ENCODE data around the gene GTSE1.
"Not testable (repeated sequence)": the region's sequence is repeated elsewhere in the genome, so short reads cannot be mapped to it uniquely, and the experiment has no call there.

DNA sequence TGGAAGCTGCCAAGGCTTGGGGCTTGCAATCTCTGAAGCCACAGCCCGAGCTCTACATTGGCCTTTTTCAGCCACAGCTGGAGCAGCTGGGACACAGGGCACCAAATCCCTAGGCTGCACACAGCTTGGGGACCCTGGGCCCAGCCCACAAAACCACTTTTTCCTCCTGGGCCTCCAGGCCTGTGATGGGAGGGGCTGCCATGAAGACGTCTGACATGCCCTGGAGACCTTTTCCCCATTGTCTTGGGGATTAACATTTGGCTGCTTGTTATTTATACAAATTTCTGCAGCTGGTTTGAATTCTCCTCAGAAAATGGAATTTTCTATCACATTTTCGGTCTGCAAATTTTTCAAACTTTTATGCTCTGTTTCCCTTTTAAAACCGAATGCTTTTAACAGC is 31.0 kb upstream of the GTSE1 start:
- not testable (repeated sequence) for TF ChIP-seq SP1 (IDR thresholded peaks at IDR 0.05; ENCODE audit: low read depth); RAD21 (IDR thresholded peaks at IDR 0.05; ENCODE audit: low read depth); YY1 (IDR thresholded peaks at IDR 0.05; ENCODE audit: extremely low read depth, insufficient replicate concordance, low read depth, low read length)
- TF ChIP-seq, protein P1, sequence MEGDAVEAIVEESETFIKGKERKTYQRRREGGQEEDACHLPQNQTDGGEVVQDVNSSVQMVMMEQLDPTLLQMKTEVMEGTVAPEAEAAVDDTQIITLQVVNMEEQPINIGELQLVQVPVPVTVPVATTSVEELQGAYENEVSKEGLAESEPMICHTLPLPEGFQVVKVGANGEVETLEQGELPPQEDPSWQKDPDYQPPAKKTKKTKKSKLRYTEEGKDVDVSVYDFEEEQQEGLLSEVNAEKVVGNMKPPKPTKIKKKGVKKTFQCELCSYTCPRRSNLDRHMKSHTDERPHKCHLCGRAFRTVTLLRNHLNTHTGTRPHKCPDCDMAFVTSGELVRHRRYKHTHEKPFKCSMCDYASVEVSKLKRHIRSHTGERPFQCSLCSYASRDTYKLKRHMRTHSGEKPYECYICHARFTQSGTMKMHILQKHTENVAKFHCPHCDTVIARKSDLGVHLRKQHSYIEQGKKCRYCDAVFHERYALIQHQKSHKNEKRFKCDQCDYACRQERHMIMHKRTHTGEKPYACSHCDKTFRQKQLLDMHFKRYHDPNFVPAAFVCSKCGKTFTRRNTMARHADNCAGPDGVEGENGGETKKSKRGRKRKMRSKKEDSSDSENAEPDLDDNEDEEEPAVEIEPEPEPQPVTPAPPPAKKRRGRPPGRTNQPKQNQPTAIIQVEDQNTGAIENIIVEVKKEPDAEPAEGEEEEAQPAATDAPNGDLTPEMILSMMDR (IDR thresholded peaks at IDR 0.05 in 2 of 3, conservative IDR thresholded peaks at IDR 0.05 in 1 of 3; ENCODE audit: borderline replicate concordance in 1 of 3, insufficient read depth in 1 of 3, low read depth in 2 of 3, low read length in 2 of 3): not testable (repeated sequence)
